ENCODE results near the gene PMS1.
"Not testable (repeated sequence)": the region's sequence is repeated elsewhere in the genome, so short reads cannot be mapped to it uniquely, and the experiment has no call there.

PMS1 gene

DNA sequence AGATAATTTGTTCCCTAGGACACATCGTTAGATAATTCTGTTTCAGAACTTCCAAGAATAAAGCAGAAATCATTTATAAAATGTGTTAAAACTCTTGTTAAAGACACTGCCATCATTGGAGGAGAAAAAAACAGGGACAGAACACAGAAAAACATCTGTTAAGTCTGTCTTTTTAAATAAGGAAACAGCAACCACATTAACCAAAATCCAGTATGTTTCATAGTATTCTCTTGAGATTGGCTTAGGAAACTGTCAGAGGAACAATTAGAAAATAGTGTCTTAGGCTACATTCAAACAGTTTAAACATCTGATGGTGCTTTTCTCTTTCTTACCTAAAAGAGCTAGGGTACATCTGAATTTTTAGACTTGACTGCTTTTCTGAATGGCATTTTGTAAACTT, 81.6 kb downstream of the PMS1 start:
- DNase-seq (ENCODE audit: low spot score): no peak

DNA sequence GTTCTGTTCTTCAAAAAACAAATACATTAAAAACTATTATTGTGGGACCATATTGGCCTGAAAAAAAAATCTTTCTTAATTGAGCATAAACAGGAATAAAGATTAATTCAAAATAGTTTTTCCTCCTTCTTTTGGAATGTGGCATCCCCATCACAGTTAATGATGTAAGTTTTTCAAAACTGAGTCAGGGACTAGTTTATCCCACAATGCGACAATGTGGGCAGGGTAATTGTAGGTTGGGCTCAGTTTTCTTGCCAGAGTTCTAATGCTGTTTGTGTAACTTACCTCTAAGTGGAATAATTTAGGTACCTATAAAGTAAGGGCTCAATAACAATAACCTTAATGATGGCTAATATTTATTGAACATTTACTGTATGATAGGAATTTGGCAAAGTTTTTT, 82.0 kb downstream of the PMS1 start:
- no peak for DNase-seq (ENCODE audit: low spot score)

DNA sequence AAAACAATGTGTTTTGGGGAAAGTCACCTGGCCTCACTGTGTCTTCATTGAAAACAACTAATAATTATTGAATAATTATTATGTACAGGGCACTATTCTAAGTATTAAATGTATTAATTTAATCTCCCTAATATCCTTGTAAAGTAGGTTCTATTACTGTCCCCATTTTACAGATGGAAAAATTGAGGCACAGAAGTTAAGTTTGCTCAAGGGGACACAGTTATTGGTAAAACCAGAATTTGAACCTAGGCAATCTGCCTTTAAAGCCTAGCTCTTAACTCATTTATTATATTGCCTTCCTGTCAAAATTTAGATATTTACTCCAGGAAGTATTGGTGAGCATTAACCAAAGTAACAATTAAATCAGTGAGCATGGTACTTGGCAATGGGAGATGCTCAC, 84.6 kb downstream of the PMS1 start:
- no peak for DNase-seq (ENCODE audit: low spot score)

DNA sequence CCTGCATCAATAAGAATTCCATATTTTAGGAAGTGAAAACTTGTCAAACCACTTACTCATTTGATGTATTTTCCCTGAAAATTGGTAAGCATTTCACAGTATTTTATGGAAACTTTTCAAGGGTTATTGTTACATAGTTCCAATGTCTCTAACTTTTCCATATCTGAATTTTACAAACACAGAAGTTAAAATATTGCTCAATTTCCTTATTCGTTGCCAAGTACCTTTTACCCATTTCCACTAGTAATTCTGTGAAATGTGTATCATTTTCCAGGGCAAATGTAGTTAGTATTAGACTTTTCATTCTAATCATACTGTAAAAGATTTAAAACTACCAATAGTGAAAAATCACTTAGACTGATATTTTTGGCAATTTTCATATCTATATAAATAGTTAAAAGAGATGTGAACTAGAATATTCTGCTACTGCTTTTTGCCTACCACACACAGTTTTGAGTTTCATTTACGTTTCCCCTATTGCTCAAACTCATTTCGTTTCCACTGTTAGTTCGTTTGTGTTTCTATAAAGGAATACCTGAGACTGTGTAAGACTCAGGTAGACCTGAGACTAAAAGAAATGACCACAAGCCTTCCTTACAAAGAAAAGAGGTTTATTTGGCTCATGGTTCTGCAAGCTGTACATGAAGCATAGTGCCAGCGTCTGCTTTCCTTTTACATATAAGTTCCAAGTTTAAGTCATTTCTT, 86.3 kb downstream of the PMS1 start:
- DNase-seq (ENCODE audit: low spot score): no peak

DNA sequence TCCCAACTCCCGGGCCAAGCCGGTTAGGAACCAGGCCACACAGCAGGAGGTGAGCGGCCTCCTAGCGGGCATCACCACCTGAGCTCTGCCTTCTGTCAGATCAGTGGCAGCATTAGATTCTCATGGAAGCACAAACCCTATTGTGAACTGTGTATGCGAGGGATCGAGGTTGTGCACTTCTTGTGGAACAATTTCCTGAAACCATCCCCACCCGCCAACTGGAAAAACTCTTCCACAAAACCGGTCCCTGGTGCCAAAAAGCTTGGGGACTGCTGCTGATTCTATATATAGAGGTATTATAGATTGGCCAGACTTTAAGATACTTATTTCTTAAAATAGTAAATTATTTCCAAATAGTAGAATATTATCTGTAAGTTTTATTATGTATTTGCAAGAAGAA, 89.4 kb downstream of the PMS1 start:
- no peak for DNase-seq (ENCODE audit: low spot score)

DNA sequence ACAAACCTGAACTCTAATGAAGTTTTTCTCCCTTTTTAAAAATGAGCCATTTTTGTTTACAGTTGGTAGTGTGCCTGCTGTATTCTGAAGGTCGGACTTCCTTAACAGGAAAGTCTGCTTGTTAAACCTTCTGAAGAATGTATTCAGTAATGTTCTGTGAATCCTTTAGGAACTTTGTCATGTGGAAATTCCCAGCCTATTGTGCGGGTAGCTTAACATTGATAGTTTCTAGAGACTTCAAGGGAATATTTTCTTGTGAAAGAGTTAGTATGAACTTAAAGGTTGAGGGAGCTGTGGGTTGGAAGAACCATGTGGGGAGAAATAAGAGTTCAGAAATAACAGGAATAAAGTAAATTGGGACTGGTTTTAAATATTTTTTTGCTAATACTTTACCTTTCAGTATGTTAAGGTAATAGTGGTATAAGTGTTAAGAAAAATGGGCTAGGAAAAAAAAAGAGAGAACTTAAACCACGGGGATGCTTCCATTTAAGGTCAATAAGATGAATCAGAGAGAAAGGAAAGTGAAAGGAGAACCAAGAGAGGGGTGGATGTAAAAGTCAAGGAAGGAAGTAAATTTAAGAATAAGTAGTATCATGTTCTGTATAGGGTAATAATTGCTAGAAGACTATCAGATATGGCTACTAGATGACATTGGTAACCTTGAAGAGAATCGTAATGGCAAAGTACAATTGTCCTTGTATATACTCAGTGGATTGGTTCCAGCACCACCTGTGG, 90.5 kb downstream of the PMS1 start:
- no peak for DNase-seq (ENCODE audit: low spot score)

DNA sequence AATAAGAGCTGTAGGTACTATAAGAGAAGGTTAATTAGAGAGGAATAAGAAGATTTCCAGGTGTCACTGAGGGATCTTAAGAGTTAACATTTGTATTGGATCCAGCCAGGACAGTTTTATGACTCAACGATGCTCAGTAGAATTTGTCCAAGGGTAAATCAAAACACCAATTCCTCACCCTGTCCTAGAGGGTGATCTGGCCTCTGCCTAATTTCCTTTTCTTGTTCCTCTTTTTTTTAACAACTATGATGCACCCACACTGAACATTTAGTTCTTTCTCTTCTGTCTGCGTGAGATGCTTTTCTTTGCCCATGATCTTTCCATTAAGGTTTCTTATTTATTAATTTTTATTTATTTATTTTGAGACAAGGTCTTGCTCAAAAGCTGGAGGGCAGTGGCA, 92.0 kb downstream of the PMS1 start:
- no peak for DNase-seq (ENCODE audit: low spot score)

DNA sequence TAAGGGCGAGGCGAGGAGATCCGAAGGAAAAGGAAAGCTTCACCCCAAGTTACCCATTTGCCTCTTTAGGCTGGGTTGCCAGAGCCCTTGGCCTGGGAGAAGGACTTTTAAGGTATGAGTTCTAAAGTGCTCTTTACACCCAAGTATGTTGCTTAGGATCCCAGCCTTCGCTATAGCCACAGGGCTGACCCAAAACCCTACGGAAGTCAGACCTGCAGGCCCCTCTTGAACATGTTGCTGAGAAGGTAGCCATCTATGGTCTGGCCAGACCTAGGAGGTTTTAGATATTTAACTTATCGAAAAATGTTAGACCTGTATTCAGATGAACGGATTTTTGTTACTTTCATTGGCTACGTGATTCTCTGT, 95.4 kb downstream of the PMS1 start:
- no peak for DNase-seq (ENCODE audit: low spot score)

DNA sequence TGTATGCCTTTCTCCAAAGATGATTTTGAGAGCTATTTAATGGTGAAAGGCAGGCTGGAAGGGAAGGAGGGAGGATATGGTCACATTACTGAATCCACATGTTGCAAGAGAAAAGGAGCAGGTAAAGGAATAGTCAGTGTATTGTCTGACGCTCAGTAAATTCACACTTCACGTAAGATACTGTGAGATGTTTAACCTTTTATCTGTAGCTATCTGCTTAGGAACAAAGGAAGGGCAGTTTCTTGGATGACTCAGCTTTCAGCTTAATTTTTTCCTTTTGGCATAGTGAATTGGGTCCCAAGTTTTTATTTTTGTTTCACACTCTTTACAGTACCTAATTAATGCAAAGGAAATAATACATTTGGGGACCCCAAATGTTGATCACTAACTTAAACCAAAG, 96.2 kb downstream of the PMS1 start:
- DNase-seq (ENCODE audit: low spot score): no peak

DNA sequence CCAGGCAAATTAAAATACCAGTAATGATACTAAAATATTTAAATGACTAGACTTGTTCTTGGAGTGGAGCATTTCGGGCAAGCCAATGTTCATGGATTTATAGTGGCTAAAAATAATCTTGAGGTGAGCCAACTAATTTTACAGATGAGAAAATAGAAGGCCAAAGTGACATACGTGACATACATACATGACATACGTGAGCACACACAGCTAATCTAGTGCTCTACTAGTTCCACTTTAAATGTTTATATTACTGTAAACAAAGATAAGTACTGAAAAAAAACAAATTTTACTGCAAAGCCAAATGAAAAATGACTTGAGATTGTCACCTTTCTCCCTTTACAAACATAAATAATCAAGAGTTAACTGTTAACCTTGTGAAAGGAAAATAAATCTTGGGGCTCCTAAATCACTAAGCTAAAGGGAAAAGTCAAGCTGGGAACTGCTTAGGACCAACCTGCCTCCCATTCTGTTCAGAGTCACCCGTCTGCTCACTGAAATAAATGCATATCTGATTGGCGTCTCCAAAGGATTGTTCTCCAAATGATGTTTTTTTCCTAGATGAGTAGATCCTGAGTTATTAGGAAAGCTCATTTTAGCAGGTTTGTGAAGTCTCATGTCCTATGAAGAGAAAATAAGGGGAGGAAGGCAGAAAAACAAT, 96.7 kb downstream of the PMS1 start:
- DNase-seq (ENCODE audit: low spot score): no peak

DNA sequence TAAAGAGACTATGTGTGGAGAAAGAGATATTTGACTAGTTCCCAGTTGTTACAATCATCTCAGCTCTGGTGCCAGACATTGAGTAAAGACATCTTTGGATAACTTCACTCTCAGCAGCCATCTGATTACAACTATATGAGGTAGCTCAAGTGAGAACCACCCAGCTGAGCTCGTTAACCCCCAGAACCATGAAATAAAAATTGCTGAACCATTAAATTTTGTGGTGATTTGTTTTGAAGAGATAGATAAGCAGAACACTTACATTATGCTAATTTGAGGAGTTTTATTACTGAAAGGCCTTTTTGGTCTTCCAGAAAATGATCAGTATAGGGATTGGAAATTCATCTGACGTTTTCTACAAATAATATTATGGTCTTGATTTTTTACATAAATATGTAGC, 101.1 kb downstream of the PMS1 start:
- DNase-seq (ENCODE audit: low spot score): no peak

DNA sequence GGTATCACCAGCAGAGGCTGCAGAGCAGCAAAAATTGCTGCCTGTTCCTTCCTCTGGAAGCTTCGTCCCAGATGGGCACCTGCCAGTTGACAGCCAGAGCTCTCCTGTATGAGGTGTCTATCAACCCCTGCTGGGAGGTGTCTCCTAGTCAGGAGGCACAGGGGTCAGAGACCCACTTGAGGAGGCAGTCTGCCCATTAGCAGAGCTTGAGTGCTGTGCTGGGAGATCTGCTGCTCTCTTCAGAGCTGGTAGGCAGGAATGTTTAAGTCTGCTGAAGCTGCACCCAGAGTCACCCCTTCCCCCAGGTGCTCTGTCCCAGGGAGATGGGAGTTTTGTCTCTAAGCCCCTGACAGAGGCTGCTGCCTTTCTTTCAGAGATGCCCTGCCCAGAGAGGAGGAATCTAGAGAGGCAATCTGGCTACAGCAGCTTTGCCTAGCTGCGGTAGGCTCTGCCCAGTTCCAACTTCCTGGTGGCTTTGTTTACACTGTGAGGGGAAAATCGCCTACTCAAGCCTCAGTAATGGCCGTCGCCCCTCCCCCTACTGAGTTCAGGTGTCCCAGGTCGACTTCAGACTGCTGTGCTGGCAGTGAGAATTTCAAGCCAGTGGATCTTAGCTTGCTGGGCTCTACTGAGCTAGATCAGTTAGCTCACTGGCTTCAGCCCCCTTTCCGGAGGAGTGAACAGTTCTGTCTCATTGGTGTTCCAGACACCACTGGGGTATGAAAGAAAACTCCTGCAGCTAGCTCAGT, 108.5 kb downstream of the PMS1 start:
- DNase-seq (ENCODE audit: low spot score): not testable (repeated sequence)

DNA sequence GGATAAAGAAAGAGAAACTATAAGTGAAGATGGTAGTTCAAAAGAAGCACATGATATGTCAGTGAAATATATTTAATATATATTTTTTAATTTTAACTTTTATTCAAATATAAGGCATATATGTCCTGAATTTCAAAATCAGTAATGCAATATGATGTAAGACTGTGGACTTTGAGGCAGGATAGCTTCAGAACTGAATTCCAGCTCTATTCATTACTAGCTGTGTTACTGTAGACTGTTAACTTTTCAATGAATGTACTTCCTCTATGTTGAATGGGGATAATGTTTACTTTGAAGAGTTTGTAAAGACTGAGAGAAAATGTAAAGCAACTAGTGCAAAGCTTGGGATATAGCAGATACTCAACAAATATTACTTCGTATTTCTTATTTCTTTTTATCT, 112.6 kb downstream of the PMS1 start:
- no peak for DNase-seq (ENCODE audit: low spot score)

DNA sequence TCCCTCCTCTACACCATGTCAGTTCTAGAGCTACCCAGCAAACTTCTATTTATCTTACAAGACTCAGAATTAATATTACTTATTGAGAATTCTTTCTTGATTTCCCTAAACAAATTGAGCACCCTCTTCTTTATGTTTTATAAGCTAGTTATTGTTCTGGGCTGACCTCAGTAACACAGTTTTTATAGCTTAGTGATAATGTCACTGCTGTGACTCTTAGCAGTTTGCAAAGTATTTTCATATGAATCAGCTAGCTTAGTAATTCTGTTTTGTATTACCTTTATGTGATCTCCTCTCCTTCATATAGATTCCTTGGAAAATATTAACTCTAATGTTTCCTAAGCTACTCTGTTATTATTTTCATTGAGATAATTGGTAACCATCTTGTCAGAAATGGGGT, 114.9 kb downstream of the PMS1 start:
- no peak for DNase-seq (ENCODE audit: low spot score)

DNA sequence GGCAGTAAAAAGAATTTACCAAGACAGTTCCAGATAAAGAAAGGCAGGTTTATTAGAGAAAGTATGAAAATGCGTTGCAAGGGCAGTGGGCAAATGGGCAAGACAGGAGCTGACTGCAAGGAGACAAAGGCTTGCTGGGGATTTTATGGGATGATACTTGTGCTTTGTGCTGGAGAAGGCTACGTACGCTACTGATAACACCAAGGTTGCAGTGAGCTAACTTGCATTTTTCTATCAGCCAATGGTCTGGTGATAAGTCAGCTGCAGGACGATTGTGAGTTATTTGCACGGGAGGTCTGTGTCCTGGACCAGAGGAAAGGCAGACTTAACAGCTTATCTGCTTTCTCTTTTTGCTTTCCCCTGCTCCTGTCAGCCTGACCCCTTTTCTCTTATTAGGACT, 116.5 kb downstream of the PMS1 start:
- no peak for DNase-seq (ENCODE audit: low spot score)

DNA sequence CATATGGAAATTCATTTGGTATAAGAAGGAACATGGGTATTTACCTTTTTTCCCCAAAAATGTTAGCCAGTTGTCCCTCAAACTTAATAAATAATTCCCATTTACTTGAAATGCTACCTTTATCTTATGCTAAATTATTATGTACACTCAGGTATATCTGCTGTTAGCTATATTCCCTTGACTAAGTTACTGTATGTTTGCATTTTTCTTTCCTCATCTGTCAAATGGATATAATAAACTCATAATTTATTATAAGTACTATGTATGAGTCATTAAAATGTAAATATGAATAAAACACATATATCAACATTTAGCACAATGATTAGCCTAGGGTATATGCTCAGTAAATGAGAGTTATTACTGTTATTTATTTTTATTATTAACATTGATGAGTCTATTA, 117.4 kb downstream of the PMS1 start:
- DNase-seq (ENCODE audit: low spot score): no peak

DNA sequence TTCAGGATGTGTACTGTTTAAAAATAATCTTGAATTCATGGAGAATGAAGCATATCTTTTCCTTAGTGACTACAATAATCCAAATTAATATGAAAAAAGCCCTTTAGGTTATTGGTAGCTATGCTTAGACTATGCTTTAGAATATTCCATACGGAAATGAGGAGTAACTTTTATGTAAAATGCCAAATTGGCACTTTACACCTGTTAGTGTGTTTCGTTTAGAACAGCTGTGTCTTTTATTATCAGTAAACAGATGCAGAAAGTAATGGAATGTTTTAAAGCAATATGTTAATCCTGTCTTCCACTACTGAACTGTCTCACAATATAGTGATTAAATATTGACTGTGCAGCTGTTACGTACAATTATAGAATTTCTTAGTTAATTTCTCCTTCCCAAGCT, 129.6 kb downstream of the PMS1 start:
- DNase-seq (ENCODE audit: low spot score): no peak

DNA sequence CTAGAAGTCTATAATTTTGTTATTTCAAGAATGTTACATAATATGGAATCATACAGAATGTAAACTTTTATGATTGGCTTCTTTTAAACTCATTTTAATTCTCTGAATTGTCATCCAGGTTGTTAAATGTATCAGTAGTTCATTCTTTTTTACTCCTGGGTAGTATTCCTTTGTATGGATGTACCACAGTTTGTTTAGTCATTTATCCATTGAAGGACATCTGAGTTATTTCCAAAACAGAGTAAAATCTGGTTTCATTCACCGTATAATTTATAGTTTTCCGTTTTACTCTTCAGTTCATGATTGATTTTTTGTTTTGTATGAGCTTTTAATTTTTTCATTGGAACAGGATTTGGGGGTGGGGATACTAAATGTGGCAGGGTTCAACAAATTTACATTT, 132.4 kb downstream of the PMS1 start:
- DNase-seq (ENCODE audit: low spot score): no peak
